GM19397 (cell line): ENCODE measurements around the gene GMNN.
"Not testable (repeated sequence)": the region's sequence is repeated elsewhere in the genome, so short reads cannot be mapped to it uniquely, and the experiment has no call there.

Experiments
- ATAC-seq: cut with Tn5 transposase; IDR thresholded peaks from one replicate; pipeline ENCODE4 v1.9.1; 2021; ENCODE audit warnings: mild to moderate bottlenecking, moderate library complexity; ENCODE audit not compliant: unreplicated experiment

The GMNN gene

GRCh38 chr6:24761193-24761835 is 13.4 kb upstream of the GMNN start:
- no peak for ATAC-seq

- no peak for ATAC-seq
Measured at GRCh38 chr6:24761851-24762250, 12.9 kb upstream of the GMNN start.

DNA sequence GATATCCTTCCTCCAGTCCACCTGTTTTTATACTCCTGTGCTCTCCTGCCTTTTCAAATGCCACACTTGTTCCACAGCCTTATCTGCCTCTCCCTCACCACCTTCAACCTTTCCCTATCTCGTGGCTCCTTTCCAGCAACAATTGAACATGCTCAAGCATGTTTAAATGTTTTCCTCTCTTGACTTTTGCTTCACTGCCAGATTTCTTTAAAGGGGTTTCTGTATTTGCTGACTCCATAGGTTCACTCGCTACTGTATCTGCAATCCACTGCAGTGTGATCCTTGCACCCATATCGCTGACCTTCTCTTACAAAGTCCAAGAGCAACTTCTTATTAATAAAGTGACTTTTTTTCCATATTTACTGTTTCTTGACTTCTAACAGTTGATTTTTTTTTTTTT is 11.2 kb upstream of the GMNN start:
- no peak for ATAC-seq

GRCh38 chr6:24764833-24765828 is 9.6 kb upstream of the GMNN start:
- not testable (repeated sequence) for ATAC-seq

- ATAC-seq = not testable (repeated sequence)
Measured at GRCh38 chr6:24765968-24766367, 8.8 kb upstream of the GMNN start.

- ATAC-seq = no peak
Measured at GRCh38 chr6:24766680-24767462, 7.9 kb upstream of the GMNN start.

DNA sequence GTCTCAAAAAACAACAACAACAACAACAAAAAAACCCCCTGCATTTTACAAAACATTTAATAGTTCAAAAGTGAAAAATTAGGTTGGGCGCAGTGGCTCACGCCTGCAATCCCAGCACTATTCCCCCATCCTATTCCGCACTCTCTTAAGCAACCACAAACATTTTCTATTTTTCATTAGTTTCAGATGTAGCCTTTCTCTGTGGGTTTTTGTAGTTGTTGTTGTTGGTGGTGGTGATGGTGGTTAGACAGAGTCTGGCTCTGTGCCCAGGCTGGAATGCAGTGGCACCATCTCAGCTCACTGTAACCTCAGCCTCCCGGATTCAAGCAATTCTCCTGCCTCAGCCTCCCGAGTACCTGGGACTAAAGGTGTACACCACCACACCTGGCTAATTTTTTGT is 6.4 kb upstream of the GMNN start:
- no peak for ATAC-seq

DNA sequence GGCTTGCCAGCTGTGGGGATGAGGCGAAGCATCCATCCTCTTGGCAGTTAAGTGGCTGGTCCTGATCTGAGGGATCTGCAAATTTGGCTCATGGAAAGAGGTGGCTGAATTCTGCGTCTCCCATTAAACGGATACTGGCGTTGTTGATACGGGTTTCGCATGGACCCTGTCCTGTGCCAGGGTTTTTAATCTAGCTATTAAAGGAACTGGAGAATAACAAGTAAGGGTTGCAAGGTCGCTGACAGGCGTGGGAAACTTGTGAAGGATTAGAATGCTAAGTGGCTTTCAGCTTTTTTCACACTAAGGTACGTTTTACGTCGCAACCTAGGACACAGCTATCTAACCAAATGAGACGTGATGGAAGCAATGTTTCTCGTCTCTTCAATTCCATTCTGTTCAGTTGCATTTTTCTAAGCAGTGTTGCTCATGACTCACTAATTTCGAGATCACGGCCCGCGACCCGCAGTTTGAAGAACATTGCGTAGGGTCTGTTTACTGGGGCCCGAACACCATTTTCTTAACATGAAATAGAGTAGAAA is 852 bp downstream of the GMNN start:
- ATAC-seq = peak; percentile 15

GRCh38 chr6:24777227-24777626 is 2.5 kb downstream of the GMNN start:
- no peak for ATAC-seq

- ATAC-seq = no peak
Measured at GRCh38 chr6:24778121-24778520, 3.4 kb downstream of the GMNN start.

GRCh38 chr6:24778878-24779277 is 4.1 kb downstream of the GMNN start:
- ATAC-seq = no peak

- ATAC-seq = no peak
Measured at GRCh38 chr6:24779416-24780016, 4.8 kb downstream of the GMNN start.

GRCh38 chr6:24780206-24780605 is 5.5 kb downstream of the GMNN start:
- no peak for ATAC-seq

DNA sequence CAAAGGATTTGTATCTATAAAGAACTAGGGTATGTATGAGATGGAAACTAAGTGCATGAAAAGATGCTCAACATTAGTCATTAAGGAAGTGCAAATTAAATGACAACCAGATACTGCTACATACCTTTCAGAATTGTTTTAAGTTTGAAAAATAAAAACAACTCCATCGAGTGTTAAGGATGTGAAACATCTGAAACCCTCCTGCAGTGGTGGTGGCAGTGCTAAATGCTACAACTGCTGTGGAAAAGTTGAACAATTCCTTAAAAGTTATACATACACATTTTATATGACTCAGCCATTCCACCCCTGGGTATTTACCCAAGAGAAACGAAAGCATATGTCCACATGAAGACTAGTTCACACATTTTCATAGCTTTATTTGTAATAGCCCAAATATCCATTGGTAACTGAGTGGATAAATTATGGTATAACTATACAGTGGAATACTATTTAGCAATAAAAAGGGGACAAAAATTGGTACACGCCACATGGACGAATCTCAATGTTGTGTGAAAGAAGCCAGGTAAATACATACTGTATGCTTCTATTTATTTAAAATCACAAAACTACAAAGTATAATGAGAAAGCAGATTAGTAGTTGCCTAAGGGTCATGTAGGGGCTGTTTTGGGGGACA is 13.4 kb downstream of the GMNN start:
- no peak for ATAC-seq

GRCh38 chr6:24795106-24795505 is 20.4 kb downstream of the GMNN start:
- no peak for ATAC-seq

DNA sequence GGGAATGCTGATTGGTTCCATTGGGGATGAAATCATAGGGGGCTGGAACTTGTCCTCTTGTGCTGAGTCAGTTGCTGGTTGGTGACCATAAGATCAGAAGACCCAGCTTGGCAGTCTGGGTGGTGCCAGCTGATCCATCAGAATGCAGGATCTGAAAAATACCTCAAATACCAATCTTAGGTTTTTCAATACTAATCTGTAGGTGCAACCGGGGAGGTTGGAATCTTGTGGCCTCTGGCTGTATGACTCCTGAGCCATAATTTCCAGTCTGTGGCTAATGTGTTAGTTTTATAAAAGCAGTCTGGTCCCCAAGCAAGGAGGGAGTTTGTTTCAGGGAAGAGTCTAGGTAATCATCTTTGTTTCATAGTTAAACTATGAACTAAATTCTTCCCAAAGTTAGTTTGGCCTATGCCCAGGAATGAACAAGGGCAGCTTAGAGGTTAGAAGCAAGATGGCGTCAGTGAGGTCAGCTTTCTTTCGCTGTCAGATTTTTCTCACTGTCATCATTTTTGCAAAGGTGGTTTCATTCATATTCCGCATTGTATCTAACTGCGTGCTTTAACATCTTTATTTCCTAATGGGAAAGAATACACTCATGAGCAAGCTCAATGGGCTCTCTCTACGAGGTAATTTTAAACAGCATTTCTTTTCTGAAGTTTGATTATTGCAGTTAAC is 22.0 kb downstream of the GMNN start:
- ATAC-seq = no peak

DNA sequence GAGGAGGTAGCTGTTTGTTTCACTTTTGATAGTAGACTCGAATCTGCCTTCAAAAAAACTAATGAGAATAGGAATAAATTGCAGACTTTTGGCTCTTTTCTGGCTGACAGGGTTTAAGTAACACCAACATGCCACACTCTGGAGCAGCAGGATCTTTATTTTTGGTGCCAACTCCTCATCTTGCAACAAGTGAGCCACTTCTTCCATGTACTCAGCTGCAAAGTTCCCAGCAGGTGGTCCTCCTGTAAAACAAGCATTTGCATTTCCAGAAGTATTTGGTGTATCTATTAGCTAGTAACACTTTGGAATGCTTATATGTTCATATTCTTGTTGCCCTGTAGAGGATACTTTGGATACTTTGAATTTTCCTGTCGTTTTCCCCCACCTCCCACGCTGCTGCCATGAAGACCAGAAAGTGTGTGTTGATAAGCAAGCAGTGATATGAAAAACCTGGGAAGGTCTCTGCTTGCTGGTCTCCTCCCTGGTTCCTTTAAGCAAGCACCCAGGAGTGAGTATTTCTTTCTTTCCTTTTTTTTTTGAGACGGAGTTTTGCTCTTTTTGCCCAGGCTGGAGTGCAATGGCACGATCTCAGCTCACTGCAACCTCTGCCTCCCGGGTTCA is 23.0 kb downstream of the GMNN start:
- no peak for ATAC-seq

DNA sequence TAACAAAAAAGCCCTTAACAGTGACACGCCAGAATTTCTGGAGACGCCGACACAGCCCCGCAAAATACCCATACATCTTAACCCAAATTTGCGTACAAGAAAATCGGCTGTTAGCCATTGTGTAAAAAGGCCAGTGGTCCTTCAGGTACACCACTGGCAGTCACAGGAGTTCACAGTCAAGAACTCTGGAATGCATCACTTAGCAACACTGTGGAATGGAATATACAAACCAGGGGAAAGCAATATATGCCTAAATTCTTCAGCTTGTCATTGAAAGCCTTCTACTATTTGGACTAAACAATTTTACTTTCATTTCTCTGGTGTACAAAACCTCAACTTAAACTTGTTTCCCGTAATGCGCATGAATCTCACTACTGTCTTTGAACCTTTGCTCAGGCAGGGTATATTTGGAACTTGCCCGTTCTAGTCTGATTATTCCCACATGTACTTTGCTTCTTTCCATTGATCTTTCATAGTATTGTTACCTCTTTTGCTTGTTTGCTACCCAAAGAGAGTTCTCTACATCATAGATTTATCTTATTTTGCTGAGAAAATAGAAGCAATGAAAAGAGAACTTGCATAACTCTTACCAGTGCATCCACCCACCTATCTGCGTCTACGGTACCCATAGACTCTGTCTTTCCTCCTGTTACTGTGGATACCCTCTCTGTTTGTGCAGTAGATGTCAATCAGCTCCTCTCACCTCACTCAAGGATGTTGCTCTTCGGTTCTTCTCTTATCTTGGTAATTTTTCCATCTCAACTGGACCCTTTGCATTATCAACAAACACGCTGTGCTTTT is 24.2 kb downstream of the GMNN start, which contains the start of gene ARMH2:
TSS of gene ARMH2 (minus strand) at position 178 of the 801 bp plus-strand sequence. CDS start at position 118, 60 bp downstream.
- ATAC-seq = no peak
